ENCODE results near the gene C2CD2.

The C2CD2 gene

DNA sequence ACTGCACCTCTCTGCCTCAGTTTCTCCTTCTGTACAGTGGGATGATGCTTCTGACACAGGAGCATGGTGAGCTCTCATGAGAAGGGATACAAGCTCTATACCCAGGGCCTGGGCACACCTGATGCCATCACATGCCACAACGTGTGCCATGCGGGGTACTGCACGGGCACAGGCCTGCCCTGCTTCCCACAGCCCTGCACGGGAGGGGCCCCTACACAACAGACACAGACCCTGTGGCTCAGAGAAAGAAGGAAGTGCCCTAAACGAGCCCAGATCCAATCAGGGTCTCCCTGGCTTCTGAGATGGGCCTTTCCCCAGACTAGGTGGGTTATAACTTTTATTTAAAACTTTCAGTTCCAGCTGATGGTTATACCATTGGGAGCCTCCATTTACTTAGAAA is 24.6 kb downstream of the C2CD2 start:
- no peak for DNase-seq

GRCh38 chr21:41928621-41929220 is 25.1 kb downstream of the C2CD2 start:
- peak; percentile 35 for DNase-seq

DNA sequence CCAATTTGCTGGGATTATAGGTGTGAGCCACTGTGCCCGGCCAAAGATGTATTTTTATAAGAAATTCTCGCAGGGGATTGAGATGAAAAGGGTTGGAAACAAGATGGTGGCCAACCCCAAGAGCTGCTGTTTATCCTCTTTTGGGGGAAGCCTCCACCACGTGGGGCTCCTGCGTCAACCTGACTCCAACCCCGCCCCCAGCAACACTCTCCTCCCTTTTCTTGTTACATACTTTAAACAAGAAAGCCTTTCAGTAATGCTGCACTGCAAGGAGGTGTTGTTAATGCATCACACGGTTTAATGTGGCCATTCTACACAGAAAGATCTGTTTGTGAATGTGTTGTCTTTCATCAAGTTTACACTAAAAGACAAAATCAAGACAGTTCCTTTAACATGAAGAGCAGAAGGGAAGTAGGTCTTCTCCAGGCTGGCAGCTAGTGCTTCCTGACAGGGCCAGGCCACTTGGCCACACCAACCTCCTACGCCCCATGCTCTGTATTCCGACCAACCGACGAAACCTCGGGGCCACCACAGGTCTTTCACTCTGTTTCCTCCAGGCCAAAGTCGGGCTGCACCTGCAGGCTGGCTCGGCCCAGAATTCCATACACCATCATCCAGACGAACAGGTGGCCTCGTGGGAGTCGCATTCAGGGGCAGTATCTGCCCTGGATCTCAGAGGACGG is 25.9 kb downstream of the C2CD2 start:
- DNase-seq, result peak; percentile 20

GRCh38 chr21:41926807-41927171 is 27.0 kb downstream of the C2CD2 start:
- no peak for DNase-seq

GRCh38 chr21:41926117-41926806 is 27.6 kb downstream of the C2CD2 start:
- peak; percentile 72 for DNase-seq

GRCh38 chr21:41925767-41926116 is 28.1 kb downstream of the C2CD2 start:
- no peak for DNase-seq

- DNase-seq, result no peak
These were observed 29.5 kb downstream of the C2CD2 start for GRCh38 chr21:41924368-41924754.

- no peak for DNase-seq
These were observed 30.0 kb downstream of the C2CD2 start for GRCh38 chr21:41923631-41924367.

DNA sequence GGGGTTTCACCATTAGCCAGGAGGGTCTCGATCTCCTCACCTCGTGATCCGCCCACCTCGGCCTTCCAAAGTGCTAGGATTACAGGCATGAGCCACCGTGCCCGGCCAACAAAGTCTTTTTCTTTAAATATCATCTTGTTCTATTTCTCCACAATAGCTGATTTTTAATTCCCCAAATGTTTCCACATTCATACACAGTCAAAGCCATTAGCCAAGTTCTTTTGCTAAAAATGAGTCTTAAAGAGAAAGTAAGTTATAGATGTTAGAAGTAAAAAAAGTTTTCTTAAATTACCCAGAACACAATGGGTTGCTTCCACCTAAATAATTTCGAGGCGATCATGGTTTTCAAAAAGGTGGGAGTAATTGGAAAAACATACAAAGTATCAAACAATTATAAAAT is 30.6 kb downstream of the C2CD2 start:
- DNase-seq, result no peak

- DNase-seq, result no peak
These were observed 32.8 kb downstream of the C2CD2 start for GRCh38 chr21:41921021-41921420.

GRCh38 chr21:41920476-41920875 is 33.3 kb downstream of the C2CD2 start:
- no peak for DNase-seq

- no peak for DNase-seq
These were observed 34.0 kb downstream of the C2CD2 start for GRCh38 chr21:41919666-41920398.

GRCh38 chr21:41918561-41919358 is 35.1 kb downstream of the C2CD2 start:
- no peak for DNase-seq

- DNase-seq, result no peak
These were observed 36.3 kb downstream of the C2CD2 start for GRCh38 chr21:41917531-41917930.

- DNase-seq, result no peak
These were observed 36.9 kb downstream of the C2CD2 start for GRCh38 chr21:41916888-41917433.

- DNase-seq, result no peak
These were observed 38.9 kb downstream of the C2CD2 start for GRCh38 chr21:41914965-41915364.

DNA sequence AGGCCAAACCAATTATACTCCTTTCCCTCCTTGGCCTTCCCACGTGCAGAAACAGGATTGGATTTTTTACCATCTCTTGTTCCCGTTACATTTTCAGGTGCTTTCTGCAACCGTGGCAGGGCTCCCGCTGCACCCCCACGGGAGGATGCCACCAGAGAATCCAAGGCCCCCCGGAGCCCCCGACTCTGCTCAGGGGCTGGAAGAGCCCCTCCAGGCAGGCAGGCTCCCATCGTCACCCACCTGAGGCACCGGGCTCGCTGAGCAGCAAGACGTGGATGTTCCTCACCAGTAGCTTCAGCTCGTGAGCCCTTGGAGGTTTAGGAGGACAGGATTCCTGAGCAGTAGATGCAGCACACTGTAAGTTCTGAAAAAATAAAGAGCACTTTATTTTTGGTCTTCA is 39.5 kb downstream of the C2CD2 start:
- no peak for DNase-seq

DNA sequence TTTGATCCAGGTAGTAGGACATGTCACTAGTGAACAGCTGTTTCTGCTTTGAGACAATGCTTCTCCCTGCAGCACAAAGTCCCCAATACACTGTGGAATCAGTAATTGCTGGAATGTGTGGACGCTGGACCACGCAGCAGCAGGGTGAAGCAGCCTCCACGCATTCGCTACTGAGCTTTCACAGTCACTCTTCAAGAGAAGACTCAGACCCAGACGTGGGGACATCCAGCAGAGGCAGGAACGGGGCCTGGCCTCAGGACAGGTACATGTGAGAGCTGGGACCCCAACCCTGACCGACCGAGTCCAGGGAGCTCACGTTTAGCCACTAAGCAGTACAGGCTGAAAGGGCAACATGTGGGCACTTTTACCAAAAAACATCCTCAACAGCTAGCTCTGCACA is 40.6 kb downstream of the C2CD2 start:
- DNase-seq, result no peak

- no peak for DNase-seq
These were observed 45.0 kb downstream of the C2CD2 start for GRCh38 chr21:41908829-41909228.

DNA sequence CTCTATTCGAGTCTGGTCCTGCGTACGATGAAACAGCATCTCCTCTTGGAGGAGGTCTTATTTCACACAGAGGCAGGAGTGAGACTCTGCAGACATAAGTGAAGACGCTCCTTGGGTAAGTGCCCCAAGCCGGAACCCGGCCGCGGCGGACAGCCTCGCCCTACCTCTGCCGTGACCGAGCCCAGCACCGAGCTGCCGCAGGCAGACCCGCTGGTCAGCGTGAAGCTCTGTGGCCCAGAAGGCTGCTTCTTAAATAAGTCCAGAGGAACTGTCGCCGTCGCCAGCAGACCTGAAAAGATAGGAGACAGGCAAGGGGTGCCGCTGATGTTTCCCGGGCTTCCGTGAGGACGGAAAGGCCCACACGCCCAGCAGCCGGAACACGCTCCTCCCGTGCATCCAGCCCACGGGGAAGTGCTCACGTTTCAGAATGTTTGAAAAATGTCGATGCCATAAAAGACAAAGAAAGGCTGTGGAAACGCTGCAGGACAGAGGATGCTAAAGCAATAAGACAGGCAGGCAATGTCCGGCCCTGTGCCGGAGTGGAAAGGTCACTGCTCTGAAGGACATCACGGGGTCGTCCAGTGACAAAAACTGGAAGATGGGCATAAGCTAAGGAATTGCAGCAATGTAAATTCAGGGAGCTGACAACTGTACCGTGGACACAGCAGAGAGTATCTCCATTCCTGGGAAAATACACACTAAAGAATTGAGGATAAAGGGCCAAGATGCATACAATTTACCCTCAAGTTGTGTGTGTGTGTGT is 46.1 kb downstream of the C2CD2 start:
- no peak for DNase-seq

- no peak for DNase-seq
These were observed 47.0 kb downstream of the C2CD2 start for GRCh38 chr21:41906770-41907169.
